NOMO-1 treated with DMSO at 0.1 percent for 48 hours (cell line): Measurements from ENCODE around the gene LCT.
A peak's percentile ranks its signal among the peaks of the same experiment; 100 is the strongest.
"Not testable (repeated sequence)": the region's sequence is repeated elsewhere in the genome, so short reads cannot be mapped to it uniquely, and the experiment has no call there.

Experiments
- DNase-seq: peaks from one replicate; lab custom pipeline; 2025; ENCODE audit not compliant: unreplicated experiment; lab: John Stamatoyannopoulos, UW

The LCT gene

GRCh38 chr2:135832891-135833290 is 4.1 kb downstream of the LCT start:
- no peak for DNase-seq

GRCh38 chr2:135831180-135831812 is 5.7 kb downstream of the LCT start:
- no peak for DNase-seq

GRCh38 chr2:135829378-135830135 is 7.4 kb downstream of the LCT start:
- no peak for DNase-seq

- no peak for DNase-seq
Observed at GRCh38 chr2:135826544-135826943, 10.4 kb downstream of the LCT start.

- no peak for DNase-seq
Observed at GRCh38 chr2:135825550-135826176, 11.3 kb downstream of the LCT start.

- DNase-seq = no peak
Observed at GRCh38 chr2:135825131-135825530, 11.9 kb downstream of the LCT start.

- no peak for DNase-seq
Observed at GRCh38 chr2:135822855-135823254, 14.1 kb downstream of the LCT start.

DNA sequence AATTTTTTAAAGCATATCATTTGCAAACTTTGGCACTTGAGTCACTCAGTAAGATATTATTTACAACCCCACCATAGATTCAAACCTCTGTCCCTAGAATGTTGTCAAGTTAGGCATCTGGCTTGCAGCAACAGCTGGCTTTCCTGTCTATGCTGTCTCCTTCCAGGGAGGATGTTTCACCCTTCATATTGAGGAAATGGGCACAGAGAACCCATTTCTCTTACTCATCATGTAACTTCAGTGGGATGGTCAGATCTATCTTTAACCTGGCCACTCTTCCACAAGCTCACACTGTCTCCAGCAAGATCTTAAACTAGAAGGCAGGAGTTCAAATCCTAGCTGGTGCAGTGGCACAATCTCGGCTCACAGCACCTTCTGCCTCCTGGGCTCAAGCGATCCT is 15.8 kb downstream of the LCT start:
- no peak for DNase-seq

DNA sequence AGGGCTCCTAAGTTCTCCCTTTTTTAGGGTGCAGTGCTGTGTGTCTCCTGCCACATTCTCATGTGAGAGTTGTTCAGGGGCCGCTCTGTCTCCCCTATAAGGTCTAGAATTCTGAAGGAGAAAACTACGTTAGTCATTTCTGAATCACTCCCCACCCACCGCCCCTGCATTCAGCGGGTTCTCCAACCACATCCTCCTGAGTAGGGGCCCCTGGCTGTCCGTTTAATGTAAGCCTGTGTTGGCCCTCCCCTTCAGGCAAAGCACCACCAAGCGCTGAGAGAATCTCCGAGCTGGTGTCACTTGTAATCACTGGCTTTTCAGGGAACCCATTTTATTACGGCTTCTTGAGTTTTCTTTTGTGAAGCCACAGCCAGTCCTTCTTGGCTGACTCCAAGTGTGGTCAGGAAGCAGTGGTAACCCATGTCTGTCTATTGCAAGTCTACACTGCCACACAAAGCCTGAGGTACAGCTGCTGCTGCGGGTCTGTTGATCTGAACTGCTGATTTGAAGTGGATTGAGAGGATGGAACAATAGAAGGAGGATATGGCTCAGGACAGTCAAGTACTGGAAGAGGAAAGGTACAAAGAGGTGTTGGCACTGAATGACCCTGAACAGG is 16.9 kb downstream of the LCT start:
- no peak for DNase-seq

DNA sequence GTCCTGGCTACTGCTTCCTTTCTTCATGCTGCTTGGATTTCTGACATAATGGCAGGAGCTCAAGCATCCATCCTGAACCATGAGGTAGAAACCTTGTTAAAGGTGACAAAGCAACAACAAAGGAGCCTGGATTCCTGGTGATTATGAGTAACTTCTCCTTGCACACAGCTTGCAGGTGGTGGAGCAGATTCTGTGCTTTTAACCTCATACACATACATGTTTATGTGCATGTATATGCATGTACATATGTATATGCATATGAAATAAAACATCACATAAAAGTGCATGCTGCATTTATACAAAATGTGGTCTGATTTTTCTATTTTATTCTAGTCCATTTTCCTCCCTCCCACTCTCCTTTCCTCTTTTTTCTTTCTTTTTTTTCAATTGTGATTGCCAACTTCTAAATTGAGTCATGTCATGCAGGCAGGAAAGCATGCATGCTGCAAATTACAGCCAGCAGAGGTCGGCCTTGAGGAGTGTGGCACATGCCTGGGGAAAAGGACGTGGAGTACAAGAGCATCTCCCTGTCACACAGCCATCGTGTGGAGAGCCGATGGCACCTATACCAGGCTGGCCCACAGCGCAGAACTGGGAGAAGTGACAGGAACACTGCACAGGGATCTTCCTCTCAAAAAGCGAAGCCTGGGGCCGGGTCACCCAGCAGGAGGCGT is 17.9 kb downstream of the LCT start:
- DNase-seq = peak; percentile 23

- no peak for DNase-seq
Observed at GRCh38 chr2:135817951-135818350, 19.0 kb downstream of the LCT start.

GRCh38 chr2:135817466-135817865 is 19.5 kb downstream of the LCT start:
- DNase-seq = no peak

DNA sequence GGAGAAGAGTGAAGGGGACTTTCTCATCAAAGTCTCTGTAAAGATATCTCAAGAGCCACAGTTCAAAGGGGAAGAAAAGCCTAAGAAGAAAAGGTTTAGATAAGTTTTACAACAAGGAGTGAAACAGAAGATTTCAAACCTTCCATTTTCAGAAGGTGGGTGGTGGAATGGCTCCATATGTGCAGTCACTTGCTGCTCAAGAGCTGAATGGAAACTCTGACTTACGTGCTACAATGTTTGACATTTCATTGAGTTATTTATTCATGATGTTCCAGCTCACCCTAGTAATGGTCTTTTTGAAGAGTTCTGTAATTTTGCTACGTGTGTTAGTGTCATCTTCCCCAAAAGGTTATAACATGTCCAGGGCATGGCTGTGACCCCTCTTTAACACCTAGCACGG is 21.7 kb downstream of the LCT start:
- no peak for DNase-seq

- no peak for DNase-seq
Observed at GRCh38 chr2:135812907-135813511, 24.0 kb downstream of the LCT start.

DNA sequence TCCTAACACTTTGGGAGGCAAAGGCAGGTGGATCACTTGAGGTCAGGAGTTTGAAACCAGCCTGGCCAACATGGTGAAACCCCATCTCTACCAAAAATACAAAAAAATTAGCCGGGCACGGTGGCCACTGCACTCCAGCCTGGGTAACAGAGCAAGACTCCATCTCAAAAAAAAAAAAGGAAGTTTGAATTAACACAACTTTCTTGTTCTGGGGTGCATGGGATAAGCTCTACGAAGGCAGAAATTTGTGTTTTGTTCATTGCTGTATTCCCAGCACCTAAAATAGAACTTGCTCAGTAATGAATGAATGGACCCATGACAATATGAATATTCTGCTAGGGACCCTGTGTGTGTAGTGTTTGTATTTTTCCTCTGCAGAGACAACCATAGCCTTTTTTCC is 29.1 kb downstream of the LCT start:
- DNase-seq = not testable (repeated sequence)

DNA sequence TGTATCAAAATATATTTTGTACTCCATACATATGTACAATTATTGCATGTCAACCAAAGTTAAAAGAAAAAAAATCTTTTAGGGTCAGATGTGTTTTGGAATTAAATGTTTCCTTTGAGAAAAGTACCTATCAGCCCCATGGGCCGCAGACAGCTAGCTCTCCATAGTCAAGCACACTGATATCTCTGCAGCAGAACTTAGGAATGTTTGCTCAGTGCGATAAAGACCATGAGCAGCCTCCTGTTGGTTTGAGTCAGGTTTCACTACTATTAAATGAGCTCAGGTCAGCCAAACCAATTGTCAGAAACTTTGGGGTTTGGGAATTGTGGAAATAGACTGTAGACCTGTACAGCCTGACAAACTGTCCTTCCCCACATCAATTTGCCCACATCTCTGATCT is 33.7 kb downstream of the LCT start:
- no peak for DNase-seq

DNA sequence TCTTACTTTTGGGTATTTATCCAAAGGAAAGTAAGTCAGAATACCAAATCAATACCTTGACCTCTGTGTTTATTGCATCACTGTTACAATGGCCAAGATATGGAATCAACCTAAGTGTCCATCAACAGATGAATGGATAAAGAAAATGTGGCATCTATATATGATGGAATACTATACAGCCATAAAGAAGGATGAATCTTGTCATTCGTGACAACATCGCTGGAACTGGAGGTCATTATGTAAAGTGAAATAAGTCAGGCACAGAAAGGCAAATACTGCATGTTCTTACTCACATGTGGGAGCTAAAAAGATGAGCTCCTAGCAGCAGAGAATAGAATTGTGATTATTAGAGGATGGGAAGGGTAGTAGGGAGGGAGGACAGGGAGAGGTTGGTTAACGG is 34.6 kb downstream of the LCT start:
- DNase-seq = no peak

DNA sequence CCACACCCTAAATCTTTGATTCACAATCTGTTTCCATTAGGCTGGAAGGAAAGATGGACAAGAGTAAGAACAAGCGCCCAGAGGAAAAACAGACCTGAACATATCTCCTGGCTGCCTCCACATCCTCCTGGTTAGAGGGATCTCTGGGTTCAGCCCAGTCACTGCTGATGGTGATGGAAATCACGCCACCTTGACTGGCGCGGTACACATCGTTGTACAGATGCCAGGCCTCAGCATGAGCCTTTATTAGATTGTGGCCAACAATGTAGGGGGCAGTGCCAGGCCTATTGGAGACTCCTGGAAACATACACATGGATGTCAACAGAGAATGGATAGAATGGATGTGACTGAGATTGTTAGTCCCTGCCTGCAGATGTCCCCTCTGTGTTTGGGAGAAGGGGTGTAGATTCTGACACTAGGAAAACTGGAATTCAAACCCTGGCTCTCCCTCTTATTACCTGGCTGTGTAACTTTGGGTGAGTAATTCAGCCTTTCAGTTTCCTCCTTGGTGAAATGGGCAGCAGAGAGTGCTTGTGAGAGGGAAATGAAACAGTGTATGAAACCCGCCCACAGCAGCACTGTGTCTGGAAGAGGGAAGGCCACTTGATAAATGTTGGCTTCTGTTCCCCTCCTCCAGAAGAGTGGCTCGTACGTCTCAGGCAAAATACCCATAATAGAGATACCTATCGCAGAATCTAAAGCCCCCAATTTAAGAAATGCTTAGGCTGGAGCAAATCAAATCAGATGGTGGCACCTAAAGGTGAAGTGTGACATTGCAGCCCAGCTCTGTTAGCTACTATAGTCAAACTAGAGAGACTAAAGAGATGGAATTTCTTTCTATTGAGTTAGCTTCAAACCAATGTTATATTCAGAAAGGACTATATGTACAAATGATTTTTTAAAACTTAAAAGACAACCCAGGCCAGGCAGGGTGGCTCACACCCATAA is 36.2 kb downstream of the LCT start:
- DNase-seq = no peak

GRCh38 chr2:135799738-135800137 is 37.2 kb downstream of the LCT start:
- DNase-seq = no peak

GRCh38 chr2:135798762-135799161 is 38.2 kb downstream of the LCT start:
- DNase-seq = no peak
